IMR-90 (cell line): Measurements from ENCODE around the gene FA2H. TPM values are rescaled to one million over a fixed set of nuclear protein-coding genes. Genes with fewer than 3 reads are reported as not detected.

Source experiments
- ATAC-seq: fragments of 200-7000 bp; cut with Tn5 transposase; 2 replicates; pipeline ENCODE4 v1.9.1; 2020; ENCODE audit warnings: low read depth, mild to moderate bottlenecking, moderate library complexity
- BruUV-seq: library from RNA; stranded (reverse); fragments of 400-500 nt; replicated peaks from 2 replicates; lab custom pipeline; 2021; lab: Mats Ljungman, UMichigan
- CTCF ChIA-PET: fragments of 300-600 bp; formaldehyde crosslinking; extraction: SDS; loops from one replicate; lab custom pipeline; 2021; ENCODE audit warnings: antibody characterized with exemption; lab: Yijun Ruan, JAX
- POLR2A ChIA-PET: fragments of 300-600 bp; sonication (Branson Sonifier 250); formaldehyde crosslinking; loops from one replicate; lab custom pipeline; 2022; ENCODE audit warnings: antibody characterized with exemption; ENCODE audit not compliant: unreplicated experiment; lab: Charles Lee
- DNase-seq: peaks from one replicate; pipeline ENCODE4 v3.0.0; 2013
- H2AFZ ChIP-seq: replicated peaks from 2 replicates; pipeline ENCODE3; 2013; ENCODE audit warnings: low read length, mild to moderate bottlenecking; ENCODE audit not compliant: poor library complexity
- H2AK5ac ChIP-seq: 2 replicates; pipeline ENCODE4 v1.6.1; 2013; ENCODE audit warnings: low read depth, low read length, inconsistent platforms
- H2AK9ac ChIP-seq: replicated peaks from 2 replicates; pipeline ENCODE3; 2013; ENCODE audit warnings: mild to moderate bottlenecking, low read depth, low read length, moderate library complexity; ENCODE audit not compliant: poor library complexity
- H2BK120ac ChIP-seq: 2 replicates; pipeline ENCODE4 v1.6.1; 2013; ENCODE audit warnings: low read depth, low read length, inconsistent platforms
- H2BK15ac ChIP-seq: 3 replicates; pipeline ENCODE4 v1.6.1; 2013; ENCODE audit warnings: low read depth, low read length, inconsistent platforms
- H2BK20ac ChIP-seq: 2 replicates; pipeline ENCODE4 v1.6.1; 2013; ENCODE audit warnings: low read depth, mild to moderate bottlenecking, inconsistent platforms, low read length, moderate library complexity
- H2BK5ac ChIP-seq: 2 replicates; pipeline ENCODE4 v1.6.1; 2013; ENCODE audit warnings: mild to moderate bottlenecking, low read depth, low read length, inconsistent platforms; ENCODE audit not compliant: poor library complexity, severe bottlenecking
- H3K14ac ChIP-seq: replicated peaks from 2 replicates; pipeline ENCODE4 v1.6.1; 2013; ENCODE audit warnings: low read depth, low read length, inconsistent platforms
- H3K18ac ChIP-seq: 2 replicates; pipeline ENCODE4 v1.6.1; 2013; ENCODE audit warnings: low read depth, low read length, control low read depth
- H3K23ac ChIP-seq: 2 replicates; pipeline ENCODE4 v1.6.1; 2013; ENCODE audit warnings: low read depth, low read length, inconsistent platforms
- H3K27ac ChIP-seq: 2 replicates; pipeline ENCODE4 v1.5.1; 2013; ENCODE audit warnings: mild to moderate bottlenecking, control low read depth, low read length; ENCODE audit not compliant: insufficient read depth
- H3K27me3 ChIP-seq: 2 replicates; pipeline ENCODE4 v1.6.1; 2013; ENCODE audit warnings: low read length; ENCODE audit not compliant: control insufficient read depth, insufficient read depth
- H3K36me3 ChIP-seq: 2 replicates; pipeline ENCODE4 v1.6.1; 2013; ENCODE audit warnings: low read length, mixed read lengths; ENCODE audit not compliant: control insufficient read depth, insufficient read depth
- H3K4ac ChIP-seq: 2 replicates; pipeline ENCODE4 v1.6.1; 2013; ENCODE audit warnings: low read depth, low read length, inconsistent platforms
- H3K4me1 ChIP-seq: 2 replicates; pipeline ENCODE4 v1.6.1; 2013; ENCODE audit warnings: low read length, mixed read lengths; ENCODE audit not compliant: control insufficient read depth, insufficient read depth
- H3K4me2 ChIP-seq: 2 replicates; pipeline ENCODE4 v1.6.1; 2013; ENCODE audit warnings: low read depth, mild to moderate bottlenecking, control low read depth, low read length, moderate library complexity
- H3K4me3 ChIP-seq: 2 replicates; pipeline ENCODE4 v1.5.1; 2013; ENCODE audit warnings: low read depth, mild to moderate bottlenecking, control low read depth, low read length, moderate library complexity; ENCODE audit not compliant: insufficient read depth
- H3K56ac ChIP-seq: 2 replicates; pipeline ENCODE4 v1.6.1; 2013; ENCODE audit warnings: low read length, inconsistent platforms; ENCODE audit not compliant: insufficient read depth; ENCODE audit errors: extremely low read depth
- H3K79me1 ChIP-seq, 2 experiments: 2 replicates each; pipeline ENCODE4 v1.6.1; 2013; ENCODE audit warnings: low read length in 2 of 2, inconsistent platforms in 1 of 2, low read depth in 1 of 2
- H3K9ac ChIP-seq: 2 replicates; pipeline ENCODE4 v1.6.1; 2013; ENCODE audit warnings: low read depth, low read length, control low read depth
- H3K9me1 ChIP-seq: 2 replicates; pipeline ENCODE4 v1.6.1; 2013; ENCODE audit warnings: low read length, inconsistent platforms; ENCODE audit not compliant: insufficient read depth
- H3K9me3 ChIP-seq: 2 replicates; pipeline ENCODE4 v1.6.1; 2013; ENCODE audit warnings: low read length; ENCODE audit not compliant: control insufficient read depth, insufficient read depth
- H4K20me1 ChIP-seq: 2 replicates; pipeline ENCODE4 v1.6.1; 2013; ENCODE audit warnings: low read length, inconsistent platforms; ENCODE audit not compliant: insufficient read depth
- H4K5ac ChIP-seq: 2 replicates; pipeline ENCODE4 v1.6.1; 2013; ENCODE audit warnings: mild to moderate bottlenecking, low read depth, low read length, control low read depth
- H4K8ac ChIP-seq, 2 experiments: 2 replicates each; pipeline ENCODE4 v1.6.1; 2013; ENCODE audit warnings: low read depth in 2 of 2, low read length in 2 of 2, control low read depth in 1 of 2, inconsistent platforms in 1 of 2
- H4K91ac ChIP-seq: 2 replicates; pipeline ENCODE4 v1.6.1; 2013; ENCODE audit warnings: low read depth, low read length, inconsistent platforms; ENCODE audit not compliant: insufficient read depth
- BHLHE40 ChIP-seq: fragments of 150-350 bp; IDR thresholded peaks from 2 replicates; pipeline ENCODE4 v1.6.1; 2016; ENCODE audit warnings: mild to moderate bottlenecking, low read depth, low read length
- CEBPB ChIP-seq: IDR thresholded peaks from 2 replicates; pipeline ENCODE4 v1.6.1; 2012; ENCODE audit warnings: low read depth, low read length, improper control_type of control experiment
- CHD1 ChIP-seq: IDR thresholded peaks from 2 replicates; pipeline ENCODE4 v1.6.1; 2012; ENCODE audit warnings: low read depth, low read length, improper control_type of control experiment
- FOS ChIP-seq: fragments of 150-350 bp; IDR thresholded peaks from 2 replicates; pipeline ENCODE4 v1.6.1; 2016; ENCODE audit warnings: low read depth, low read length
- MAFK ChIP-seq: IDR thresholded peaks from 2 replicates; pipeline ENCODE4 v1.6.1; 2012; ENCODE audit warnings: low read depth, low read length, improper control_type of control experiment
- MAZ ChIP-seq: IDR thresholded peaks from 2 replicates; pipeline ENCODE4 v1.6.1; 2012; ENCODE audit warnings: low read depth, mild to moderate bottlenecking, low read length, improper control_type of control experiment, moderate library complexity, borderline replicate concordance
- MXI1 ChIP-seq: IDR thresholded peaks from 2 replicates; pipeline ENCODE4 v1.6.1; 2012; ENCODE audit warnings: low read depth, mild to moderate bottlenecking, low read length, moderate library complexity, borderline replicate concordance
- NFE2L2 ChIP-seq: fragments of 150-350 bp; IDR thresholded peaks from 2 replicates; pipeline ENCODE4 v1.6.1; 2016; ENCODE audit warnings: low read depth, mild to moderate bottlenecking, low read length
- POLR2A ChIP-seq: IDR thresholded peaks from 2 replicates; pipeline ENCODE4 v1.6.1; 2012; ENCODE audit warnings: mild to moderate bottlenecking, low read depth, low read length
- RAD21 ChIP-seq: IDR thresholded peaks from 2 replicates; pipeline ENCODE4 v1.6.1; 2012; ENCODE audit warnings: low read length, improper control_type of control experiment
- RCOR1 ChIP-seq: IDR thresholded peaks from 2 replicates; pipeline ENCODE4 v1.6.1; 2012; ENCODE audit warnings: mild to moderate bottlenecking, low read length, improper control_type of control experiment; ENCODE audit not compliant: insufficient replicate concordance
- RFX5 ChIP-seq: IDR thresholded peaks from 2 replicates; pipeline ENCODE4 v1.8.0; 2012; ENCODE audit warnings: low read depth, mild to moderate bottlenecking, low read length, moderate library complexity
- SMC3 ChIP-seq: fragments of 150-350 bp; IDR thresholded peaks from 2 replicates; pipeline ENCODE4 v1.6.1; 2016; ENCODE audit warnings: low read depth, mild to moderate bottlenecking, antibody characterized with exemption, low read length, moderate library complexity
- WGBS, 2 experiments: methylation state at CpG; one replicate each; pipeline versions ENCODE4 v1.1.5 to v1.1.7; 2013; ENCODE audit warnings: missing lambda C conversion rate in 2 of 2; ENCODE audit not compliant: insufficient read length in 1 of 2; ENCODE audit errors: extremely low coverage in 2 of 2; 5-methylcytosine and 5-hydroxymethylcytosine counted together
- dilution Hi-C: fragments of 300-500 bp; cut with HindIII; formaldehyde crosslinking; loops from one replicate; pipeline ENCODE4 v1.14.3; 2018; ENCODE audit warnings: low sequenced_read_pairs; ENCODE audit not compliant: unreplicated experiment
- in situ Hi-C: fragments of 300-500 bp; cut with MboI; formaldehyde crosslinking; loops from 3 replicates; pipeline ENCODE4 v1.14.3; 2019; ENCODE audit warnings: low sequenced_read_pairs, inconsistent platforms, mixed read lengths
- intact Hi-C: fragments of 100-400 bp; cut with micrococcal nuclease; formaldehyde crosslinking; loops from 2 replicates; pipeline ENCODE4 v1.10.0; 2022
- polyA plus RNA-seq, 3 experiments: library from polyadenylated mRNA; depleted of rRNA; stranded (reverse); fragments of >200 nt; gene quantifications; 2 replicates each; pipeline ENCODE4 v1.2.3, GENCODE V29; 2012; ENCODE audit warnings: low replicate concordance in 1 of 3
- total RNA-seq: library from RNA; depleted of rRNA; stranded (reverse); fragments of >200 nt; gene quantifications from 2 replicates; pipeline ENCODE4 v1.2.3, GENCODE V29; 2012
- TF ChIP-seq, protein P1 (sequence below): fragments of 150-350 bp; IDR thresholded peaks from 2 replicates; pipeline ENCODE4 v1.6.1; 2016; ENCODE audit warnings: low read depth, mild to moderate bottlenecking, low read length, moderate library complexity, borderline replicate concordance
- TF ChIP-seq, protein P2 (sequence below): fragments of 150-350 bp; IDR thresholded peaks from 2 replicates; pipeline ENCODE4 v1.6.1; 2017; ENCODE audit warnings: mild to moderate bottlenecking, antibody characterized with exemption, low read length, low read depth
- TF ChIP-seq, protein P3 (sequence below): conservative IDR thresholded peaks from 2 replicates; pipeline ENCODE4 v1.5.1; 2012; ENCODE audit warnings: mild to moderate bottlenecking, low read depth, low read length, improper control_type of control experiment

The FA2H gene
- total and polyA plus RNA-seq, 2 of the 4 experiments (the other 2 are of a cell fraction), result not detected

DNA sequence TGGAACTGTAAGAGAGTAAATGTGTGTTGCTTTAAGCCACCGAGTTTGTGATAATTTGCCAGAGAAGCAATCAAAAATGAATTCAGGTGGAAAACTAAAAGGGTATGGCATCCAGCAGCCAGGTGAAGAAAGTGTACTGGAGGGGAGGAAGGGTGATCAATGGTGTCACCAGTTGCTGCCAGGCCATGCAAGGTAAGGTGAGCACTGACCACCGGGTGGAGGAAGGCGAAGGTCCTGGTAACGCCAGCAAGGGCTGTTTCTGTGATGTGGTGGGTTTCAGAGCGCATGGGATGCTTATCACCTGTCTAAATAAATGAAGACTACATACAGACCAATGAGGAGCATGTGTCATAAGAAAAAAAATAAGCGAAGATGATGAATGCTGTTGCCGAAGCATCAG is 6.9 kb downstream of the FA2H start:
- 80% methylated on average over 1 of the region's 7 CpGs; no CpG with 5 or more reads in 1 of the 2 experiments for WGBS, 2 experiments
- H3K79me1 ChIP-seq, result no peaks in the 10 kb centered on the region
- no peak overlapping the region for H3K27ac ChIP-seq
- H3K4me2 ChIP-seq, result no peak overlapping the region
- H2AFZ ChIP-seq, result no peak overlapping the region
- no peaks in the 10 kb centered on the region for H3K4me1 ChIP-seq
- POLR2A ChIA-PET, result no interaction called here
- no peak overlapping the region for H3K23ac ChIP-seq
- H4K20me1 ChIP-seq, result no peaks in the 10 kb centered on the region
- H4K8ac ChIP-seq, result no peak overlapping the region
- in situ Hi-C loops (loop anchor here (5.0 kb wide), 1 partner anchor 50 kb away; no protein-coding TSS in a partner anchor), intact Hi-C loops (no loop called here), dilution Hi-C loops (no loop called here)
- H3K4ac ChIP-seq, result no peak overlapping the region
- H3K9ac ChIP-seq, result no peak overlapping the region
- TF ChIP-seq RCOR1, result no peak
- TF ChIP-seq, protein P1, sequence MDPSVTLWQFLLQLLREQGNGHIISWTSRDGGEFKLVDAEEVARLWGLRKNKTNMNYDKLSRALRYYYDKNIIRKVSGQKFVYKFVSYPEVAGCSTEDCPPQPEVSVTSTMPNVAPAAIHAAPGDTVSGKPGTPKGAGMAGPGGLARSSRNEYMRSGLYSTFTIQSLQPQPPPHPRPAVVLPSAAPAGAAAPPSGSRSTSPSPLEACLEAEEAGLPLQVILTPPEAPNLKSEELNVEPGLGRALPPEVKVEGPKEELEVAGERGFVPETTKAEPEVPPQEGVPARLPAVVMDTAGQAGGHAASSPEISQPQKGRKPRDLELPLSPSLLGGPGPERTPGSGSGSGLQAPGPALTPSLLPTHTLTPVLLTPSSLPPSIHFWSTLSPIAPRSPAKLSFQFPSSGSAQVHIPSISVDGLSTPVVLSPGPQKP, result no peak
- TF ChIP-seq, protein P2, sequence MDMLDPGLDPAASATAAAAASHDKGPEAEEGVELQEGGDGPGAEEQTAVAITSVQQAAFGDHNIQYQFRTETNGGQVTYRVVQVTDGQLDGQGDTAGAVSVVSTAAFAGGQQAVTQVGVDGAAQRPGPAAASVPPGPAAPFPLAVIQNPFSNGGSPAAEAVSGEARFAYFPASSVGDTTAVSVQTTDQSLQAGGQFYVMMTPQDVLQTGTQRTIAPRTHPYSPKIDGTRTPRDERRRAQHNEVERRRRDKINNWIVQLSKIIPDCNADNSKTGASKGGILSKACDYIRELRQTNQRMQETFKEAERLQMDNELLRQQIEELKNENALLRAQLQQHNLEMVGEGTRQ, result no peak
- TF ChIP-seq CHD1, result no peak
- no peak for TF ChIP-seq RAD21
- TF ChIP-seq RFX5, result no peak
- no peak for TF ChIP-seq FOS
- no peak for TF ChIP-seq MAZ
- no peak for TF ChIP-seq NFE2L2
- no peak for TF ChIP-seq CEBPB
- TF ChIP-seq SMC3, result no peak
- TF ChIP-seq MXI1, result no peak
- no peak for TF ChIP-seq BHLHE40
- TF ChIP-seq, protein P3, sequence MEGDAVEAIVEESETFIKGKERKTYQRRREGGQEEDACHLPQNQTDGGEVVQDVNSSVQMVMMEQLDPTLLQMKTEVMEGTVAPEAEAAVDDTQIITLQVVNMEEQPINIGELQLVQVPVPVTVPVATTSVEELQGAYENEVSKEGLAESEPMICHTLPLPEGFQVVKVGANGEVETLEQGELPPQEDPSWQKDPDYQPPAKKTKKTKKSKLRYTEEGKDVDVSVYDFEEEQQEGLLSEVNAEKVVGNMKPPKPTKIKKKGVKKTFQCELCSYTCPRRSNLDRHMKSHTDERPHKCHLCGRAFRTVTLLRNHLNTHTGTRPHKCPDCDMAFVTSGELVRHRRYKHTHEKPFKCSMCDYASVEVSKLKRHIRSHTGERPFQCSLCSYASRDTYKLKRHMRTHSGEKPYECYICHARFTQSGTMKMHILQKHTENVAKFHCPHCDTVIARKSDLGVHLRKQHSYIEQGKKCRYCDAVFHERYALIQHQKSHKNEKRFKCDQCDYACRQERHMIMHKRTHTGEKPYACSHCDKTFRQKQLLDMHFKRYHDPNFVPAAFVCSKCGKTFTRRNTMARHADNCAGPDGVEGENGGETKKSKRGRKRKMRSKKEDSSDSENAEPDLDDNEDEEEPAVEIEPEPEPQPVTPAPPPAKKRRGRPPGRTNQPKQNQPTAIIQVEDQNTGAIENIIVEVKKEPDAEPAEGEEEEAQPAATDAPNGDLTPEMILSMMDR, result no peak
- TF ChIP-seq POLR2A, result no peak
- TF ChIP-seq MAFK, result no peak
- no peak overlapping the region for H3K4me3 ChIP-seq
- CTCF ChIA-PET, result no interaction called here
- H2BK20ac ChIP-seq, result no peak overlapping the region
- no TSS peak for BruUV-seq
- no peak for ATAC-seq
- no peaks in the 10 kb centered on the region for H3K9me1 ChIP-seq
- no peak overlapping the region for H2AK9ac ChIP-seq
- no peak overlapping the region for H2BK5ac ChIP-seq
- H4K5ac ChIP-seq, result no peak overlapping the region
- no peak overlapping the region for H2AK5ac ChIP-seq
- DNase-seq, result no peak
- H3K18ac ChIP-seq, result no peak overlapping the region
- H4K91ac ChIP-seq, result no peak overlapping the region
- H3K14ac ChIP-seq, result no peak overlapping the region
- H3K36me3 ChIP-seq, result no peaks in the 10 kb centered on the region
- peaks cover 32% of the 10 kb centered on the region for H3K27me3 ChIP-seq
- no peak overlapping the region for H2BK120ac ChIP-seq
- H3K9me3 ChIP-seq, result peaks cover 5% of the 10 kb centered on the region
- H2BK15ac ChIP-seq, result no peak overlapping the region
- no peak overlapping the region for H3K56ac ChIP-seq
